ENCODE measurements around the gene NAP1L5. TPM values are rescaled to one million over a fixed set of nuclear protein-coding genes. Genes with fewer than 3 reads are reported as not detected.

NAP1L5 gene
- total RNA-seq, 1 donor from 2014 or later, result 4.7 TPM

DNA sequence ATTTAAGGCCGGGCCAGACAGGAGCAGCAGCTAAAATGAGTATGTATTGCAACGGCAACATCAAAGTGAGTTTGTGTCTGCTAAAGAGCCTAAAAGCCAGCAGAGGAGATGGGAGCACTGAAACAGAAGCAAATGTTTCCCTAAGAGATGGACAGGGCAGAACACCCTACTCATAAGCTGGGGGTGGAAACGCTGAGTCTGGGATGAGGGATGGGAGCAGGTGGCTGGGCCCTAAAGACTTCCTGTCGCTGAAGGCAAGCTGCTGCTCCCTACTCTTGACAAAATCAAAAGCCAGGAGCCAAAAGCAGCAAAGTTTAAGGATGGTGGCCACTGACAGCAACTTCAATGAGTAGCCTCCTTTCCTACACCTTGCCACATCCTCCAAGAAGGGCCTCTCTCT lies 40.6 kb upstream of the NAP1L5 start:
- Mint-ChIP-seq H3K9me3 (ENCODE audit: unreplicated experiment) (no peaks in the 10 kb centered on the region), H3K27ac (ENCODE audit: unreplicated experiment) (no peak overlapping the region), H3K4me3 (ENCODE audit: unreplicated experiment) (no peak overlapping the region), H3K27me3 (ENCODE audit: low read depth, unreplicated experiment) (no peaks in the 10 kb centered on the region), H3K36me3 (ENCODE audit: low read depth, unreplicated experiment) (peaks cover 3% of the 10 kb centered on the region), H3K4me1 (ENCODE audit: low read depth, unreplicated experiment) (peaks cover 15% of the 10 kb centered on the region)
- Histone ChIP-seq H3K4me2 (ENCODE audit: low read length) (no peak overlapping the region), H2AFZ (ENCODE audit: low read depth, low read length) (no peak overlapping the region), H3K36me3 (ENCODE audit: insufficient read depth, low read length) (no peaks in the 10 kb centered on the region), H3K27ac (ENCODE audit: low read depth, low read length) (no peak overlapping the region), H3K27me3 (ENCODE audit: insufficient read depth, low read length) (no peaks in the 10 kb centered on the region), H3K9me3 (ENCODE audit: insufficient read depth, low read depth, low read length) (no peaks in the 10 kb centered on the region), H3K9ac (ENCODE audit: low read length) (no peak overlapping the region), H3K4me3 (ENCODE audit: insufficient read depth, low read depth, low read length) (no peak overlapping the region), H4K20me1 (ENCODE audit: insufficient read depth, low read length) (no peaks in the 10 kb centered on the region), H3K79me2 (ENCODE audit: insufficient read depth, low read length) (no peaks in the 10 kb centered on the region), H3K4me1 (ENCODE audit: insufficient read depth, low read length) (peaks cover 3% of the 10 kb centered on the region)
- TF ChIP-seq EZH2 (IDR thresholded peaks at IDR 0.05; ENCODE audit: insufficient read depth, low read length), result no peak
- TF ChIP-seq, protein P1, sequence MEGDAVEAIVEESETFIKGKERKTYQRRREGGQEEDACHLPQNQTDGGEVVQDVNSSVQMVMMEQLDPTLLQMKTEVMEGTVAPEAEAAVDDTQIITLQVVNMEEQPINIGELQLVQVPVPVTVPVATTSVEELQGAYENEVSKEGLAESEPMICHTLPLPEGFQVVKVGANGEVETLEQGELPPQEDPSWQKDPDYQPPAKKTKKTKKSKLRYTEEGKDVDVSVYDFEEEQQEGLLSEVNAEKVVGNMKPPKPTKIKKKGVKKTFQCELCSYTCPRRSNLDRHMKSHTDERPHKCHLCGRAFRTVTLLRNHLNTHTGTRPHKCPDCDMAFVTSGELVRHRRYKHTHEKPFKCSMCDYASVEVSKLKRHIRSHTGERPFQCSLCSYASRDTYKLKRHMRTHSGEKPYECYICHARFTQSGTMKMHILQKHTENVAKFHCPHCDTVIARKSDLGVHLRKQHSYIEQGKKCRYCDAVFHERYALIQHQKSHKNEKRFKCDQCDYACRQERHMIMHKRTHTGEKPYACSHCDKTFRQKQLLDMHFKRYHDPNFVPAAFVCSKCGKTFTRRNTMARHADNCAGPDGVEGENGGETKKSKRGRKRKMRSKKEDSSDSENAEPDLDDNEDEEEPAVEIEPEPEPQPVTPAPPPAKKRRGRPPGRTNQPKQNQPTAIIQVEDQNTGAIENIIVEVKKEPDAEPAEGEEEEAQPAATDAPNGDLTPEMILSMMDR (IDR thresholded peaks at IDR 0.05; ENCODE audit: insufficient read depth, low read depth, low read length), result no peak
- DNase-seq (ENCODE audit: low read depth) (no peak), FAIRE-seq (no peak)

DNA sequence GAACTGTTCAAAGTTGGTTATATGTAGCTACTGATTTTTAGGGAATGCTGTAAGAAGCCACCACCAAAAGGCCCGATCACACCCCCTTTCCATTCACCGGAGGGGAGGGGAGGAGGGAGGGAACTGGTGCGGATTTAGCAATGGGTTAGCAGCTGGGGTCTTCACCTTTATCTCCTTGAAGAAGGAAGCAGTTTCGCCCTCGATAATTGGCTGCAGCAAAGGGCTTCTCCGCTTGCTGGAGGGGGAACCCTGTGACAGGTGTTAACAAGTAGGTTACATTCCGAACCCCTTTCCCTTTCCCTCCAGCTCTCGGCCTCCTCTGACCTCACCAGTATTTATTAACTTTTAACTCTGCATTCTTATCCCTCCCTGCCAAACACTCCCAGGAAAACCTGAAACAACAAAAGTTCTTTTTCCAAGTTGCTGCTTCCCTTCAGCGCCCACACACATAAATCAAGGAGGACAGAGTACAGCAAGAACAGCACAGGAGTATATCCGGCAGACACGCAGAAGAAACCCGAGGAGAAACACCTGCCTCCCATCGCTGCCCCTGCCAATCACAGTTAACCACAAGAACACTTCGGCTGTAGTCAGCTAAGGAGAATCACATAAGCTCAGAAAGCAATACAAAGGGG lies 39.8 kb upstream of the NAP1L5 start:
- Mint-ChIP-seq H3K4me3 (ENCODE audit: unreplicated experiment) (no peak overlapping the region), H3K9me3 (ENCODE audit: unreplicated experiment) (no peaks in the 10 kb centered on the region), H3K4me1 (ENCODE audit: low read depth, unreplicated experiment) (peaks cover 7% of the 10 kb centered on the region), H3K27ac (ENCODE audit: unreplicated experiment) (no peak overlapping the region), H3K36me3 (ENCODE audit: low read depth, unreplicated experiment) (peaks cover 3% of the 10 kb centered on the region), H3K27me3 (ENCODE audit: low read depth, unreplicated experiment) (no peaks in the 10 kb centered on the region)
- no peaks in the 10 kb centered on the region for H3K36me3 ChIP-seq (ENCODE audit: insufficient read depth, low read length)
- FAIRE-seq, result no peak
- H3K79me2 ChIP-seq (ENCODE audit: insufficient read depth, low read length), result no peaks in the 10 kb centered on the region
- DNase-seq (ENCODE audit: low read depth), result peak; percentile 84
- H3K4me2 ChIP-seq (ENCODE audit: low read length), result no peak overlapping the region
- no peak overlapping the region for H3K27ac ChIP-seq (ENCODE audit: low read depth, low read length)
- H4K20me1 ChIP-seq (ENCODE audit: insufficient read depth, low read length), result no peaks in the 10 kb centered on the region
- H3K9me3 ChIP-seq (ENCODE audit: insufficient read depth, low read depth, low read length), result no peaks in the 10 kb centered on the region
- H3K4me1 ChIP-seq (ENCODE audit: insufficient read depth, low read length), result no peaks in the 10 kb centered on the region
- H2AFZ ChIP-seq (ENCODE audit: low read depth, low read length), result no peak overlapping the region
- TF ChIP-seq, protein P1 (IDR thresholded peaks at IDR 0.05; ENCODE audit: insufficient read depth, low read depth, low read length), result no peak
- no peak for TF ChIP-seq EZH2 (IDR thresholded peaks at IDR 0.05; ENCODE audit: insufficient read depth, low read length)
- no peak overlapping the region for H3K4me3 ChIP-seq (ENCODE audit: insufficient read depth, low read depth, low read length)
- H3K27me3 ChIP-seq (ENCODE audit: insufficient read depth, low read length), result no peaks in the 10 kb centered on the region
- no peak overlapping the region for H3K9ac ChIP-seq (ENCODE audit: low read length)

DNA sequence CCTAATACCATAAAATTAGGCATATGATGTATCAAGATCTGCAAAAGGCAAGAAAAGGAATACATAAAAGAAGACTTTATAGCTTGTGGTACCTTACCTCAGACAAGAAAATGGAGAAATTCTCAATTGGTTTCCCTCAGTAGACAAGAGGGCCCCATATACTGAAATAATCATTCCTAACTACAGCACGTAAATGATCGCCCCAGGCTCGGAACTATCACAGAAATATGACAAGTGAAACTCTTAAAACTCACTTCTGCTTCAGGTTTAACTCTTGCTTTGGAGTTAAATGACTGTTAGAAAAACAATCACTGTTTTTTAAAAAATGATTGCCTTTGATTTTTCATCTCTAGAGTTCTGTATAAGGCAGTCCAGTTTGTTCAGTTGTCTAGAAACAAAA lies 38.6 kb upstream of the NAP1L5 start:
- DNase-seq (ENCODE audit: low read depth) (no peak), FAIRE-seq (no peak)
- Histone ChIP-seq H3K27me3 (ENCODE audit: insufficient read depth, low read length) (no peaks in the 10 kb centered on the region), H3K36me3 (ENCODE audit: insufficient read depth, low read length) (no peaks in the 10 kb centered on the region), H3K79me2 (ENCODE audit: insufficient read depth, low read length) (no peaks in the 10 kb centered on the region), H4K20me1 (ENCODE audit: insufficient read depth, low read length) (no peaks in the 10 kb centered on the region), H3K4me1 (ENCODE audit: insufficient read depth, low read length) (no peaks in the 10 kb centered on the region), H3K9ac (ENCODE audit: low read length) (no peak overlapping the region), H3K4me3 (ENCODE audit: insufficient read depth, low read depth, low read length) (no peak overlapping the region), H2AFZ (ENCODE audit: low read depth, low read length) (no peak overlapping the region), H3K9me3 (ENCODE audit: insufficient read depth, low read depth, low read length) (no peaks in the 10 kb centered on the region), H3K27ac (ENCODE audit: low read depth, low read length) (no peak overlapping the region), H3K4me2 (ENCODE audit: low read length) (no peak overlapping the region)
- H3K27me3 Mint-ChIP-seq (ENCODE audit: low read depth, unreplicated experiment), result no peaks in the 10 kb centered on the region
- no peak overlapping the region for H3K4me3 Mint-ChIP-seq (ENCODE audit: unreplicated experiment)
- H3K36me3 Mint-ChIP-seq (ENCODE audit: low read depth, unreplicated experiment), result peaks cover 4% of the 10 kb centered on the region
- H3K9me3 Mint-ChIP-seq (ENCODE audit: unreplicated experiment), result no peaks in the 10 kb centered on the region
- no peak overlapping the region for H3K27ac Mint-ChIP-seq (ENCODE audit: unreplicated experiment)
- H3K4me1 Mint-ChIP-seq (ENCODE audit: low read depth, unreplicated experiment), result peaks cover 6% of the 10 kb centered on the region
- no peak for TF ChIP-seq EZH2 (IDR thresholded peaks at IDR 0.05; ENCODE audit: insufficient read depth, low read length)
- TF ChIP-seq, protein P1 (IDR thresholded peaks at IDR 0.05; ENCODE audit: insufficient read depth, low read depth, low read length), result no peak

Measured in astrocyte (in vitro differentiated cells and primary cell).